HG03439 (cell line): ENCODE results near the gene LIPM.

ENCODE experiments used
- ATAC-seq: cut with Tn5 transposase; IDR thresholded peaks from one replicate; pipeline ENCODE4 v1.9.1; 2021; ENCODE audit warnings: mild to moderate bottlenecking, moderate library complexity; ENCODE audit not compliant: unreplicated experiment

LIPM gene, protein sequence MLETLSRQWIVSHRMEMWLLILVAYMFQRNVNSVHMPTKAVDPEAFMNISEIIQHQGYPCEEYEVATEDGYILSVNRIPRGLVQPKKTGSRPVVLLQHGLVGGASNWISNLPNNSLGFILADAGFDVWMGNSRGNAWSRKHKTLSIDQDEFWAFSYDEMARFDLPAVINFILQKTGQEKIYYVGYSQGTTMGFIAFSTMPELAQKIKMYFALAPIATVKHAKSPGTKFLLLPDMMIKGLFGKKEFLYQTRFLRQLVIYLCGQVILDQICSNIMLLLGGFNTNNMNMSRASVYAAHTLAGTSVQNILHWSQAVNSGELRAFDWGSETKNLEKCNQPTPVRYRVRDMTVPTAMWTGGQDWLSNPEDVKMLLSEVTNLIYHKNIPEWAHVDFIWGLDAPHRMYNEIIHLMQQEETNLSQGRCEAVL

DNA sequence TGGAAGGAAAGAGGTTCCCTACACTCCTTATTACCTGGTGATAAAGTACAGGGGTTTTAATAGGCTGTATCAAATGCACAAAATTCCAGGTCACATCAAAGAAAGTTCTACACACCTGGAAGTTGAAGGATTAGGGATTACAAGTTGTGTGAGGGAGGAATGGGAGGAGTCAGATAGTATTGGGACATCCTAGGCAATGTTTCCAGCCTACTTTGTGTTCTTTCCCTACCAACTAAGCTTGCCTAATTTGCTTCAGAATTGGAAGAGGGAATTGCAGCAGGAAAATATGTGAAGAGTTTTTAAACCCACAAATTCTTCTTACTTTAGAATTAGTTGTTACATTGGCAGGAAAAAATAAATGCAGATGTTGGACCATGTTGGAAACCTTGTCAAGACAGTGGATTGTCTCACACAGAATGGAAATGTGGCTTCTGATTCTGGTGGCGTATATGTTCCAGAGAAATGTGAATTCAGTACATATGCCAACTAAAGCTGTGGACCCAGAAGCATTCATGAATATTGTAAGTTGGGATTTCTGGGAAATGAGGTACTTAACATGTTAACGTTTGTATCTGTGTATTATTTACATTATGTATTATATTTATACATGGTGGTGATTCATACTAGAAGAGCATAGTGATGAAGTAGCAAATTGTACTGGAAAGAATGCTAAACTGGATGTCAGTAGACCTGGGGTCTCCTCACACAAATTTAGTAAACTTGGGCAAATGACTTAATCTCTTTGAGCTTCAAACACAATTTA, at the start of gene LIPM:
Gene LIPM, plus strand, starts transcription at position 208 of the 763 bp plus-strand sequence. Its CDS starts 167 bp downstream, at position 375.
- no peak for ATAC-seq

DNA sequence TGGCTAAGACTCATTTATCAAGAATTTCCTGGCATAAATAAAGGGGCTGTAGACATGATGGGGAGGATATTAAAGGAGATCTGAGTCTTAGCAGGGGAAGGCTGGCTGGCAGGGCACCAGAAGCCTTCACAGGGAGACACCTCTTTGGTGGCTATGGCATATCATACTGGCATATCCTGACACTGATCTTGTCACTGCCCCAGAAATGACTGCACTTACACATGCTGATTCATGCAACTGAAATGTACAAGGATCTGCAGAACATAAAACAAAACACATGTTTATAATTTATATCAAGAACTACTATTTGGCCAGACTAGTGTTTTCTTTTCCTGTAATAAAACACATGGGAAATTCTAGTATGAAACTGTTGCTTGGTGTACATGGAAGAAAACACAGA, 48.2 kb upstream of the LIPM start:
- no peak for ATAC-seq

DNA sequence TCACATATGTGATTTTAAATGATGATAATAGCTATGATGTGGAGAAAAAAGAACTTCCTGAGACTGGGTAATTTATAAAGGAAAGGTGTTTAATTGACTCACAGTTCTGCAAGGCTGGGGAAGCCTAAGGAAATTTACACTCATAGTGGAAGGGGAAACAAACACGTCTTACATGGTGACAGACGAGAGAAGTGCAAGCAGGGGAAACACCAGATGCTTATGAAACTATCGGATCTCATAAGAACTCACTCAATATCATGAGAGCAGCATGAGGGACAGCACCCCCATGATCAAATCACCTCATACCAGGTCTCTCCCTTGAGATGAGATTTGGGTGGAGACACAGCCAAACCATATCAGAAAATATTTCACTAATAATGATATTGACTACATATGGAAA, 46.8 kb upstream of the LIPM start:
- ATAC-seq = peak; percentile 70

DNA sequence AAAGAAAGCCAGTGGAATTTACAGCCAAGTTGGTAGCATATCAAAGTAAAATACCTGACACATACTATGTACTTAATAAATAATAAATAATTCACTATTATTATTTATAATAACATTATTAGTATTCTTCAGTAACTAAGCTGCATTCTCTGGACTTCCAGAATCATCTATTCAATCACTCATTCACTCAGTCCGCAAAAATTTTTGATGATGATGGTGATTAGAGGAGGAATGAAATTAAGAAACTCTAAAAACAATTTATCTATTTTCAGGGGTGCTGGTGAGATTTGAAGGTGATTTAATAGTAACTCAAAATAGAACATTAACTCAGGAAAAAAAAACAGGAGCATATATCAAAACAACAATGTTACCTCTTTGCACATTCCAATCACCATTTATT, 45.9 kb upstream of the LIPM start:
- no peak for ATAC-seq

DNA sequence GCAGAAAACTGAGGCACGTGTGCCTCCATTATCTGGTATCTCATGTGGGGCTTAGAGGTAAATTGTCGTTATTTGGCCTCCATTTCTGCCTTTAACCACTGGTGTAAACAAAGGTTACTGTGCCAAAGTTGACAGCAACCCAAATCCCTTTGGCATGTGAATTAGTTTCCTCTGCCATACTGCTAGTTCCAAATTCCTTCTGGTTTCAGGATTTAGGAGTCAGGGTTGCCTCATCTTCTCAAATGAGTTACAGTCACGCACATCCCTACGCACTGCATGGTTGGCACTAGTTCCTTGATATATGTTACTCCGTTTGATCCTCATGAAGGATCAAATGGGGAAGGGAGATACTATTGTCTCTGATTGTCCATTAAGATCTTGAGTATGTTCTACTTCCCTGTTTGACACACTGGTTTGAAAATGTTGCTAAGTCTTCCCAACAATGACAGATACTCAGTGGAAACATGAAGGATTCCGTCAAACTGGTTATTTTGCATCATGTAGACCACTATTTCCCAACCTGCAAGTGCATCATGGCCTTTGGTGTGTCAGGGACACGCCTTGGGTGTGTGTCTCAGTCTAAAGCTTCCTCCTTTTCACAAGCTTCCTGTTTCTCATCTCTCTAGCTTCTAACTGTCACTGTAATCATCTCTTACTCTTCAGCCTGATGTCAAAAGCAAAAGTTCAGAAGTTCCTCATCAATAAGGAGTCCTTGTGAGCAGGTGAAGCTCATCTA, 43.0 kb upstream of the LIPM start, which contains the start of gene LIPN:
Gene LIPN, plus strand, starts transcription at position 655 of the 736 bp plus-strand sequence. CDS start 1,386 bp downstream, outside the sequence.
- no peak for ATAC-seq

DNA sequence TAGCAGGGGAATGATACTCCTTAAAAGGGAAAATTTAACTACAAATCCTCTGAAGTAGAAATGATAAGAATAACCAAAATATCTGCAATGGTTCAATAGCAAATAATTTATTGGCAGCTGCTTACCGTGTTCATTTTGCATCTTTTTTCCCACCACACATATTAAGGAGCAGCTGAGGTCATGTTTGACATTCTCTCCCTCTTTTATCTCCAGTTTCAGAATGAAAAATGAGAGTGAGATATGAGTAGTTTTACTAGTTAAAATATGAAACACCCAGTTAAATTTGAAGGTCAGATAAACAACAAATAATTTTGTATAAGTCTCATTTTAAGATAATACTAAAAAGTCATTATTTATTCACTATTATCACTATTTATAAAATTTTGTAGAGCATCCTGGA, 39.6 kb upstream of the LIPM start:
- no peak for ATAC-seq

DNA sequence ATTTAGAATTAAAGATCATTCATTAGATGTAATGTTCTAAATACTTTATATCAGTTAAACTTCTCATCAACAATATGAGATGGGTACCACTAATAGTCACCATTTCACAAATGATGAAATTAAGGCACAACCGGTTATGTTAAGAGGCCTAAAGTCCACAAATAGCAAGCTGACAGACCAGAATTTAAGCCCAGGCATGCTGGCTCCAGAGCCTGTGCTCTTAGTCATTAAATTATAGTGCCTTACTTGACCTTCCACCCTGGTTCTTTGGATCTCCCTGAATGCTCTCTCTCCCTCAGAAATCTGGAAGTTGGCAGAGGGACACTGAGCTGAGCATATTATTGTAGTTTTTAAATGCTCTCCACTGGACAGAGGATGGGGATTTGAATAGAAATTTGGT, 39.1 kb upstream of the LIPM start:
- ATAC-seq = no peak

DNA sequence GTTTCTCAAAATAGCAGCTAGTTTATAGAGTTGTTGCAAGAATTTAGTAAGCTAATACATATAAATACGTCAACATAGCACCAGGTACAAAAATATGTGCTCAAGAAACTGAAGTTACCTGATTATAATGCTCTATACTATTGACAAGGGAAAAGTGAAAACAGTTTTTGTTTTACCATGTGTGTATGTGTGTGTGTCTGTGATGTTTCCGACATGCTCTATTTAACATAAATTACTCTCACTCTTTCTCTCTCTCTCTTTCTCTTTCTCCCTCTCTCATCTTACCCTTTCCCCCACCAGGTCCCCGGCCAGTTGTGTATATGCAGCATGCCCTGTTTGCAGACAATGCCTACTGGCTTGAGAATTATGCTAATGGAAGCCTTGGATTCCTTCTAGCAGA, 38.4 kb upstream of the LIPM start:
- no peak for ATAC-seq

DNA sequence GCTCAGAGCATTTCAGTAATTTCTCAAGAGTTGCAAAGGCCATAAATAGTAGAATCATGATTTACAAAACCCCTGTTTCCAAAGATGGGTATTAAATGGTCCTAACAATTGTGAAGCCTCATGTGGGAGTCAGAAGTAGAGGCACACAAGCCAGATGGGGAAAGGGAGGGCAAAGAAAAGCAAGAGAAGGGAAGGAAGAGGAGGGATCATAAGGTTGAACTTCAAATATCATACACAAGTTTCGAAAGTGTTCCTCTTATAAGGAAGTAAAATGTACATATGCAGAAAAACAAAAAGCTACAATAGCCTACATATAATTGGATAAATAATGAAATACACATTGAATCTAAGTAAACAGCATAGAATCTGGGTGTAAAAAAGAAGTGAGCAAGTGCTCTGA, 36.7 kb upstream of the LIPM start:
- no peak for ATAC-seq

DNA sequence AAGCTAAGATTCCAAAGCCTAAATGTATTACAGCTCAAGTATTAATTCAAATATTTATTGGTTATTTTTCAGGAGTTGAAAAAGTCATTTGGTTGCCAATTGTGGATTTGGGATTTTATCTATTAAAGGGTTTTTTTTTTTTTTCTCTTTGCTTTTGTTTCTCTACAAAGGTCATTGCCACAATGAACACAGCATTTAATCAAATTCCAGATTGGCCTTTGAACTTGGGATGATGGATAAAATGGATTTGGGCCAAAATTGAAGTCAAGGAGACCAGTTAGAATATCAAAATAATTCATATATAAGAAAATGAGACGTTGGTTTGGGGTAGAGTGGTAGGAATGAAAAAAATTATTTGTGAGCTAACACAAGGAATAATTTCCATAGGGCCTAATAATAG, 33.1 kb upstream of the LIPM start:
- ATAC-seq = no peak

DNA sequence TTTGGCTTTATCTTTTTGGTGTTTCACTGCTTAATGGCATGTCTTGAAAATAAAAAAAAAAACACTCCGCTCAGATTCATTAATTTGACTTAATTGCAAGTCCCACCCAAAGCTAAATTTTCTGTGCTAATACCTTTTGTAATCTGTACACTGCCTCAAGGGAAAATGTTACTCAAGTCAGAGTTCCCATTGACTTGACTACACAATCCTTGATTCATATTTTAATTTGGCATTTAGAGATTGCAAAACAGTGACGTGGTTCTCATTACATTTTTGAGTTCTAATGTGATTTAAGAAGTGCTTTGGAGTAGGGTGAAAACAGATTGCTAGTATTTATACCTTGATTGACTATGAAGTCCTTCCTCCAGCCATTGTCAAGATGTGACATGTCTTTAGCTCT, 21.3 kb upstream of the LIPM start:
- no peak for ATAC-seq

DNA sequence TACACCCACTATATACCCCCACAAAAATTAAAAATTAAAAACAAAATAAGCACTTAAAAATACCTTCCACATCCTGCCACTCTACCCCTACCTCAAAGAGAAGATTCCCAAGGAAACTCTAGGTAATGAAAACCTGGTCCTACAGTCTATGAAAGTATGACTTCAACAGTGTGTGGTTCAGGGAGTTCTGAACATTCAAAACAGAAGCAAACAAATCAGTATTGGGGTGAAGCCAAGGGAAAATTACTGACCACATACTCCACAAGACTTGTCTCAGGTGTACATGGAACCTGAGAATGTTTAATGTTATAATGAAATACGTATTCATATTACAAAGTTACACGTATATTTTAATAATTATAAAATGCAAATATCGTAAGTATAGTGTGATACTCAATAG, 20.3 kb upstream of the LIPM start:
- ATAC-seq = no peak

DNA sequence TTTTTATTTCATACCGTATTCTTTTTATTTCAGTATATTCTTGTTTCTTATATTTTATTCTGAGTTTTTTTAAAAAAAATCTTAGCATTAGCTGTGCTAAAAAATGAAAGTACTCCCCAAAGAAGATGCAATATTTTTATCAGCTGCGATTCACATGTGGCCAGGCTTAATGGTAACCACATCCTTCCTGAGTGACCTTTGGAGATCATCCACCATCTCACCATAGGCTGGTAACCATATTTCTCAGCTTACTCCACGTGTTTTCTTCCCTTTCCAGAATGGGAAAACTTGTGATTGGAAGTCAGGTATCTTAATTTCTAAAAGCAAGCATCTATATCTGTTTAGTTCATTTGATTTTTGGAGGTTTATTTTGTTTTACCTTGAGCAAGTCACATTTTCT, 18.8 kb upstream of the LIPM start:
- ATAC-seq = no peak

DNA sequence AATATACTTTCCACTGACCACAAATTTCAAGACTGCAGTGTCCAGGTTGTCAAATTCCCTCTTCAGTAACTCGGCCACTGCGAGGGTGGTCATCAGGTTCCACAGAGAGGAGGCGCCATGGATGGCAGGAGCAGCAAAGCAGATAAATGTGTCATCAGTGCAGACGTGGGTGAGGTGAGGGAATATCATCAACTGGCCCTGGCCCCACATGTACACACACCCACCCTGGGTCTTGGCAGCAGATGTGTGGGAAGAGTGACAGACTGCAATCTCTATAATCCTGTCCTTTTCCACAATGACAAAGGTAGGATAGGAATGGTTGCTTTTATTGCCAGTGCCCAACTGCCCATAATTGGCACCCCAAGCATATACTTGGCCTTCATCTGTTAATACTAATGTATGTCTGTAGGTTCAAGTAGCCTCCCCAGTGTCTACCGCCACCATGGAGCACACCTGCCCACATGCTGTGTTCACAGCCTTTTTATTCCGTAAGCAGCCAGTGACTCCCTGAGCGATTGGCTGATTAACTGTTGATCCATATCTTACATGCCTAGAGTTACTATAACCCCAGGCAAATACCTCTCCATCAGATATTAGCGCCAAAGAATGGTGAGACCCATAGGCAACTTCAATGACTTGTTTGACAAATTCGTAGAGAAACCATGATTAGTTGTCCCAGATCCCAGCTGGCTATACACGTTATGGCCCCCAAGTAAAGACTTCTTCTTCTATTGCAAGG, 16.3 kb upstream of the LIPM start:
- ATAC-seq = no peak

DNA sequence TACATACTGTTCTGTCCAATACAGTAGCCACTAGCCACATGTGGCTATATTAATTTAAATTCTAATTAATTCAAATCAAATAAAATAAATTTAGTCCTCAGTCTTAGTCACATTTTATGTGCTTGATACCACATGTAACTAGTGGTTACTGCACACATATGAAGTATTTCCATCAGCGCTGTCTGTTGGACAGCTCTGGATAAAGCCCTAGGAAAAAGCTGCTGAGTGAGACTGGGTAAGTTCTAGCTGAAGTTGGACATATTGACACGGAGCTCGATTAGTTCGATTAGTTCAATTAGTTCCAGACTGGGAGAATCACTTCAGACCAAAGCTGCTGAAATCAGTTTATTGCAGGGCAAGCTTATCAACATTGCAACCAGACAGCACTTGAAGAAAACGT, 15.1 kb upstream of the LIPM start:
- no peak for ATAC-seq

DNA sequence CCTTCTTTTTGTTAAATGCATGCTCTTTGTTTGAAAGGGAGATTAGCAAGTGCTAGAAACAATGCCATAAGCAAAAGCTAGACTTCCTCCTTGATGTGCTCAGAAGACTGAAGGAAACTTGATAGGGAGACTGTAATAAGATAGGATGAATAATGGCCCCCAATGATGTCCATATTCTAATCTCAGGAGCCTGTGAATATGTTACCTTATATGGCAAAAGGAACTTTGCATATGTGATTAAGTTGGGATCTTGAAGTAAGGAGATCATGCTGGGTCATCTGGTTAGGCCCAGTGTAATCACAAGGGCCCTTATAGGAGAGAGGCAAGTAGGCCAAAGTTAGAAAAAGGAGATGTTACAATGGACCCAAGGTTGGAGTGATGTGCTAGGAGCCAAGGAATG, 13.6 kb upstream of the LIPM start:
- no peak for ATAC-seq

DNA sequence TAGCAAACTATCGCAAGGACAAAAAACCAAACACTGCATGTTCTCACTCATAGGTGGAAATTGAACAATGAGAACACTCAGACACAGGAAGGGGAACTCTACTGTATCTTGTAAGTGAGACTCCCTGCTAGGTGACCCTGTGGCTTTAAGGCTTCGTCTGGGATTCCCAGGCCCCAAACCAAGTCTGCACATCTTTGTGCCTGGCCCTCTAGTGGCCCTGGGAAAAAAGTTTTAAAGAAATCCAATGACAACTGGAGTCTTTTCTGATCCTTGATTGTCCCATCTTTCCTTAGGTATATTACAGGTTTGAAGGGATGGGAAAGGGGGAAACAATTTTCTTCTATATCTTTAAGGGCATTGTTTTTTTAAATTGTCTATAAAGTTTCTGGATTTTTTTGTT, 10.6 kb upstream of the LIPM start:
- ATAC-seq = no peak

DNA sequence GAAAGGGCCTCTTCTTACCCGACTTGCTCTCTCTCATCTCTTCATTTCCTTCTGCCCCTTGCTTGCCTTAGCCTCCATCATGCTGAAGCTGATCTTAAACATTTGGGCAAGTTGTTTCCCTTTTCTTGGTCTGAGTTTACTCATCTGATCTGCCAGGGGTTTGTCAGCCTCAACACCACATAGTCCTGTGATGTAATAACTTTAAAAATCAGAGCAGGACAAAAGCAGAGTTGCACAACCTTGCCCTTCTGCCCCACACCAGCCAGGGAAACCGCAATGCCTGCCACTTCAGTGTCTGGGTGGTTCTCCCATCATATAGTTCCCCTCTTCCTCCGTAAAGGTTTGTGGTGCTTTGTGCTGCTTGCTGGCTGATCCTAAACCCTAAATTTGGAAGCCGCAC, 9.9 kb upstream of the LIPM start:
- no peak for ATAC-seq

DNA sequence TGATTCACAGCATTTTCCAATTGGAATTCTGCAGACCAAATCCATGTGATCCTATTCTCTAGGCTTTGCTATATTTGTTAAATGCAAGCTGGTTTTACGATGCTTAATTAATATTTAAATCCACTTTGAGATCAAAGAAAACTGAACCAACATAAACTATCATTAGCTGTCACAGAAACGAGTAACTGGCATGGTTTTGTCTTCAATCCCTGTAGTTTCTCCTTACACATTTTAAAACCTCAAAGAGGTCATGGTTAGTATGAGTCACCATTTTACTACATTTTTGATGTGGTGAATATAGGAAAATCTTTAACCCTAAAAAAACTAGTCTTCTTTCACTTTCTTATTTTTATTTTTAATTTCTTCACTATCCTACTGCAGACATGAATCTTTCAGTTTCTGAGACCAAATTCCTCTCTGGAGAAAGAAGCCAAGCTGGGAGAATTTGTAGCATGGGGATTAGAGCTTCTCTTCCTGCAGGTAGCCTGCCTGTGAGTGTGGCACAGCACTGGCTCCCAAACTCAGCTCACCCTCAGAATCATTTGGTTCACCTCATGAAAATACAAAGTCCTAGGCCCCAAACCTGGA, 8.7 kb upstream of the LIPM start:
- no peak for ATAC-seq

DNA sequence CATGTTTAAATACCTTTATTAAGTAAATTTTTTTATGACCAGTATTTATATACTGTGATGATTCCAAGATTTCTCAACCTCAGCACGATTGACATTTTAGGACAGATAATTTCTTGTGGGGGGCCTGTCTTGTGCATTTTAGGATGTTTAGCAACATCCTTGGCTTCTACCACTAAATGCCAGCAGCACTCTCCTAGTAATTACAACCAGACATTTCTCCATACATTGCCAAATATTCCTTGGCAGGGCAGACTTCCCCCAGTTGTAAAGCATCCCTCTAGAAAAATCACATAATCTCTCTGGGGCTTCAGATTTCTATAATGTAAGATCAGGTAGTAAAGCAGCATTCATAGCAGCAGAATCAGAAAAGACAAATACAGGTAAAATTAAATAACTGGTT, 7.8 kb upstream of the LIPM start:
- no peak for ATAC-seq
